IPS-NIHi7 (cell line): ENCODE measurements around the gene CACNA1G.
A peak's percentile ranks its signal among the peaks of the same experiment; 100 is the strongest.

Source experiments
- DNase-seq: peaks from one replicate; pipeline ENCODE4 v3.0.0; 2012; ENCODE audit warnings: mixed read lengths; ENCODE audit errors: extremely low spot score

Gene CACNA1G

GRCh38 chr17:50560185-50560824 lies at the start of gene CACNA1G:
Gene CACNA1G (plus strand): TSS chr17:50560715. CDS start chr17:50561460, 745 bp downstream.
- peak; percentile 97 for DNase-seq

DNA sequence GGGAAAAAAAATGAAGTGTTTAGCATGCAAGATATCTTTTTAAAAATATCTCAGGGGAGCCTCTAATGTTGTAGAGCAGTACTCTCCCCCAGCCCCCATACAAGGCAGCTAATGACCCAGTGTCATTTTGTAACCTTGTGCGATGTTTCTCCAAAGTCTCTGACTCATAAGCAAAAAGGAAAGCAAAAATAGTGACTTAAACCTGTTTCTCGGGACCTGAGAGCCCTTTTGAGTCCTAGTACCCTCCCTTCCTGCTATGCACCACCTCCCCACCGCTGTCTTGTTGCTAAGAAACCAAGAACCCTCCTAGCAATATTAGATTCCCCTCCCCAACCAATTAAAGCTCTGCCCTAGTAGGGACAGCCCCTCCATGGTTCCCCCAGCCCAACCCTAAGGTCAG lies 49.5 kb upstream of the CACNA1G start:
- no peak for DNase-seq

DNA sequence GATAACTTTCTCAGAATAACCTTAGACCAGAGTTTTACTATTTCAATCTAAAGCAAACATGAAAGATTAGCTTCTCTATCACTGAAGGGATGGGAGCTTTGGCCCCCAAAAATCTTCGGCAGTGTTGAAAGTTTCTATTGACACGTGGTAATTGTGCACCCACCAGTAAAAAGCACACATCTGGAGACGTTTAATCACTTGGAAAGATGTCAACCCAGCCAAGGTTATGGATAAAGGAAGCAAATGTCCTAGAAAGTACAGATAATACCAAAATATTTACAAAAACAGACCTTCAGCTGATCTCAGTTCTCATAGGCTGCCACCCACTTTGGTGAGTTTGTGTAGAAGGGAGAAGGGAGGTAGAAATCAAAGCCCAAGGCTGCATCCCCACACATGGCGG lies 47.0 kb upstream of the CACNA1G start:
- DNase-seq: no peak

DNA sequence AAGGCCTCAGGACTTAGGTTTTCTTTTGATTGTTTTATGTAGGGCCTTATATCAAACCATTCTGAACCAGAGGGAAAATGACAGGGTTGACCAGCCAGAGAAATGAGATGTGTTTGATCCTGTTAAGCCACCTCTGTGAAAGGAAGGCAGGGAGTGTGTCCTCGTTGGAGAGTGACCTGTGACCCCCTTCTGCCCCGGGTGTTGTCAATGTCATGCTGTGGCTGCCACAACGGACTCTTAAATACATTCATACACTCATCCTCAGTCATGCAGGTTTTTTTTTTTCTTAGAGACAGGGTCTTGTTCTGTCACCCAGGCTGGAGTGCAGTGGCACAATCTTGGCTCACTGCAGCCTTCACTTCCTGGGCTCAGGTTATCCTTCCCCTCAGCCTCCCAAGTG lies 46.1 kb upstream of the CACNA1G start:
- no peak for DNase-seq

GRCh38 chr17:50514936-50515702 lies 45.4 kb upstream of the CACNA1G start:
- DNase-seq: no peak

GRCh38 chr17:50517011-50517410 lies 43.5 kb upstream of the CACNA1G start:
- DNase-seq: no peak

DNA sequence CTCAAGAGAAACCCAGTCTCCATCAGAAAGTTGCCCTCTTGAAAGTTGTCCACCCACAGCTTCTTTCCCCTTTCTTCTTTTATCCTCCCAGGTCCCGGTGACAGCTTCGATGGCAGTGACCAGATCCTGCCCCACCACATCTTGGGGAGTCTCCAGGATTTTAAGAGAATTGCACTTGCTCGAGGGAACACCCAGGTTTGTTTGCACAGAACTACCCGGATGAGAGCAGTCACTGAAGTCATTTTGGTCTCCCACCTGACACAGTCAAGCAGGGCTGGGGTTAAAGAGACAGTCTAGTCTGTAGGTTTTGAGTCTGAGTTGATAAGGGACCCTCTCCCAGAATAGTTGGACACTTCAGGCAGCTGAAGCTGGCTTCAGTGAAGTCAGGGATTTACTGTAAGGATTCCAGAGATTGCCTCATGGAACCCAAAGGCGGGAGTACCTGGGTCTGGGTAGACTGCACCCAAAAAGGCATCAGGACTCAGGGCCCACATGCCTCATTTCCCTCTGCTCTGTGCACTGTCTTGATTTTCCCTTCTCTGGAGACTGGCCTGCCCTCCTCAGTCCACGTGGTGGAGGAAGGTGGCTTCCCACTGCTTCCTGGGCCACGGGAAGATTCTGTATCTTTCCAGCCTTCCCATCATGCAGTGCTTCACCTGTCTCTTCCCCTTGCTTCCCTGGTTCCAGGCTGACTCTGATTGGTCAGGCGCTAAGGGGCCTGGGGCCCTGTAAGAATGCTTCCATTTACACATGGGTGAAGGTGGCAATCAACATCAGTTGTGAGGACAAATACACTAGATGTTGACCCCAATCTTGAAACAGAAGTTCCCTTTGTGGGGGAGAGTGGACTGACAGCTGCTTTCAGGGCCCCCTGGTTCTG lies 42.8 kb upstream of the CACNA1G start:
- DNase-seq: no peak

- DNase-seq: no peak
Observed at GRCh38 chr17:50518384-50519023, 42.0 kb upstream of the CACNA1G start.

DNA sequence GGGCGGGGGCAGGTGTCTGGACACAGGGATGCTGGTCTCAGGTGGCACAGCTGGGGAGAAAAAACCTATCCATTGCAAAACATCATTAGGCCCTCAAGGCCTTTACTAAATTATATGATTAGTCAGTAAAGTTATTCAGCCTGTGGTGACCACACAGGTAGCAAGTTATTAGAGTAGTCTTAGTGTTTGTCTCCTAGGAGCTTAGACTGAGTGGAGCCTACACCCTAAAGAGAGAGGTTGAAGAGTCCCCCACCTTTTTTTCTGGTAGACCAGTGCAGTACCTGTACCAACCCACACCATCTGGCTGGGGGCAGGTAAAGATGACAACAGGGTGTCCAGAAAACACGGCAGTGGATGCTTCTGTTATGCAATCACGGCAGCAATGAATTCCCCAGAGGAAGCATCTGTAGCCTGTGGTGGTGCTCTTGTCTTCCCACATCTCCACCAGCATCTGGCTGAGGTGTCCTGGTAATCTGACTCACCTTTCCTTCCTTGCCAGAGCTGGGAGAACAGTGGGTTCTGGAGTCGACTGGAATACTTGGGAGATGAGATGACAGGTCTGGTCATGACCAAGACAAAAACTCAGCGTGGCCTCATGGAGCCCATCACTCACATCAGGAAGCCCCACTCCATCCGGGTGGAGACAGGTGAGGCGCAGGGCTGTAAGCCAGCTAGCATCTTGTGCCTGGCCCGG lies 41.2 kb upstream of the CACNA1G start:
- DNase-seq: no peak

DNA sequence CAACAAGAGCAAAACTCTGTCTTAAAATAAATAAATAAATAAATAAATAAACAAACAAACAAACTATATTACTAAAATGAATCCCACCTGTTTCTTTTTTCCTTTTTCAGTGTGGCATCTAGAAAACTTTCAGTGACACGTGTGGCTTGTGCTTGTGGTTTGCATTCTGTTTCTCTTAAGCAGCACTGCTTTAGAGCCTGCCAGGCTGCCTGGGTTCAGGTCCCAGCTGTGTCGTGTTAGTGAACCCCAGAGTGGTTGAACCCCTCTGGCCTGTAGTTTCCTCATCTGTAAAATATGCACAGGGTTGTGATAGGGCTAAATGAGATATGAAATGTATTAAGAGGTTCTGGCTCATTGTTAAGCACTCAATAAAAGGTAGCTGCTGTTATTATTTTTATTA lies 40.0 kb upstream of the CACNA1G start:
- no peak for DNase-seq

GRCh38 chr17:50521514-50521913 lies 39.0 kb upstream of the CACNA1G start:
- DNase-seq: no peak

DNA sequence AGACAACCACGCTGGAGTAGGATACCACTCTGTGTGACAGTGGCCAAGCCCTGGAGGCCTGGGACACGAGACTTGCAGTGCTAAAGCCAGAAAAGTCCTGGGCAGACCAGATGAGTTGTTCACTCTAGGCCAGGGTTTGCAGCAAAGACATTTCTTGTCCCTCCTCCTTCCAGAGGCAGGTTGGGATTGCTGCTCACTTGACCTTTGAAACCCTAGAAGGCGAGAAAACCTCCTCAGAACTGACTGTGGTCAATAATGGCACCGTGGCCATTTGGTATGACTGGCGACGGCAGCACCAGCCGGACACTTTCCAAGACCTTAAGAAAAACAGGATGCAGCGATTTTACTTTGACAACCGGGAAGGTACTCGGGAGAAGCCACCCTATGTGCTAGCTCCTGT lies 37.7 kb upstream of the CACNA1G start:
- no peak for DNase-seq

DNA sequence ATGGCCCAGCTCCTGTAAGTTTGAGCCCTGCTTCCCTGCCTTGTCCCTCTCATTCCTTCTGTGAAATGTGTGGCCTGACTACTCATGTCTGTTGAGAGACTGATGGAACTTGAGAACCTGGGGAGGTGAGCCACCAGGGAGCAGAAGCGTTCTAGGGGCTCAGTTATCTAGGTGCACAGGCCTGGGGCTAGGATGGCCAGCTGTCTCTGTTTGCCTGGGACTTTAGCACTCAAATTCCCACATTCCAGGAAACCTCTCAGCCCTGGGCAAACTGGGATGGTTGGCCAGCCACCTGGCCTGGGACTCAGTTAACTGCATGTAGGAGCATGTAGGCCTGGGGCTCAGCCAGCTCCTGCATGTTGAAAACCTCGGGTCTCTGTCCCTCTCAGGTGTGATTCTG lies 37.3 kb upstream of the CACNA1G start:
- no peak for DNase-seq

DNA sequence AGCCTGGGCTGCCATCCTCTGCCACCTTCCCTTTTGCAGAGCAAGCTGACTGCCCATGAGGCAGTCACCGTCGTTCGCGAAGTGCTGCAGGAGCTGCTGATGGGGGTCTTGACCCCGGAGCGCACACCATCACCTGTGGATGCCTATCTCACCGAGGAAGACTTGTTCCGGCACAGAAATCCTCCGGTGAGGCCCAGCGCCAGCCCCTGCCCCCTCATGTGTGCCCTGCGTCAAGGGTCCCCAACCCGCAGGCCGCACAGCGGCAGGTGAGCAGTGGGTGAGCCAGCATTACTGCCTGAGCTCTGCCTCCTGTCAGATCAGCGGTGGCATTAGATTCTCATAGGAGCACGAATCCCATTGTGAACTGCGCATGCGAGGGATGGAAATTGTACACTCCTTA lies 35.7 kb upstream of the CACNA1G start:
- no peak for DNase-seq

- no peak for DNase-seq
Observed at GRCh38 chr17:50527155-50527762, 33.3 kb upstream of the CACNA1G start.

- no peak for DNase-seq
Observed at GRCh38 chr17:50527949-50528474, 32.5 kb upstream of the CACNA1G start.

DNA sequence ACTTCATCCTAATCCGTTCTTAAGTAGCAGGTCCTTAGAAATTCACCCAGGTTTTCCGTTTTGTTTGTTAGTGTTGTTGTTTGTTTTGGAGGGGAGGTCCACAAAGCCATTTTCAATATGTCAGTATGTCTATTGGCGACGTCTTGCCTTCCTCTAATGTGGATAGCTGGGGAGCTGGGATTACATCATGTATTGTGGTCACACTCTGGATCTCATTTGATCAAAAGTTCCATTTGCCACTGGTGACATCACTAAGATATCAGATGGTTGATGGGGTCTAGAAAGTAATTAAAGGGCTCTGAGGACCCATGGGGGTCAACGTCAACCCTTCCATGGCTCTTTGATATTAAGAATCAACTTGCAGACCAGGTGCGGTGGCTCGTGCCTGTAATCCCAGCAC lies 30.7 kb upstream of the CACNA1G start:
- DNase-seq: no peak

- no peak for DNase-seq
Observed at GRCh38 chr17:50531428-50532025, 29.0 kb upstream of the CACNA1G start.

- peak; percentile 83 for DNase-seq
Observed at GRCh38 chr17:50532452-50533024, 28.0 kb upstream of the CACNA1G start, which contains the start of gene EPN3. Gene EPN3 (plus strand): TSS chr17:50532735. CDS start chr17:50536557, 3,822 bp downstream.

GRCh38 chr17:50533185-50533584 lies 27.3 kb upstream of the CACNA1G start:
- peak; percentile 42 for DNase-seq
